Calu3 (cell line): Measurements from ENCODE around the gene DYNLRB1. TPM values are rescaled to one million over a fixed set of nuclear protein-coding genes. Genes with fewer than 3 reads are reported as not detected.

Experiments used
- BruUV-seq: library from RNA; stranded (reverse); fragments of 400-500 nt; replicated peaks from 2 replicates; lab custom pipeline; 2021; lab: Mats Ljungman, UMichigan
- CTCF ChIA-PET: fragments of 300-600 bp; sonication (Branson Sonifier 250); formaldehyde crosslinking; loops from one replicate; lab custom pipeline; 2022; ENCODE audit warnings: antibody characterized with exemption; lab: Charles Lee
- DNase-seq: peaks from one replicate; pipeline ENCODE4 v3.0.0; 2022
- H3K27ac Mint-ChIP-seq: one replicate; pipeline ENCODE4 v1.8.0; 2022; ENCODE audit warnings: mixed read lengths; ENCODE audit not compliant: unreplicated experiment
- H3K27me3 Mint-ChIP-seq: one replicate; pipeline ENCODE4 v1.8.0; 2022; ENCODE audit warnings: mixed read lengths; ENCODE audit not compliant: unreplicated experiment
- H3K36me3 Mint-ChIP-seq: one replicate; pipeline ENCODE4 v1.8.0; 2022; ENCODE audit warnings: mild to moderate bottlenecking, moderate library complexity, mixed read lengths; ENCODE audit not compliant: insufficient read depth, unreplicated experiment
- H3K4me1 Mint-ChIP-seq: one replicate; pipeline ENCODE4 v1.8.0; 2022; ENCODE audit warnings: mild to moderate bottlenecking, low read depth, mixed read lengths; ENCODE audit not compliant: unreplicated experiment
- H3K4me3 Mint-ChIP-seq: one replicate; pipeline ENCODE4 v1.8.0; 2022; ENCODE audit warnings: mild to moderate bottlenecking, low read depth, moderate library complexity, mixed read lengths; ENCODE audit not compliant: unreplicated experiment
- H3K9me3 Mint-ChIP-seq: one replicate; pipeline ENCODE4 v1.8.0; 2022; ENCODE audit warnings: low read depth, mixed read lengths; ENCODE audit not compliant: unreplicated experiment
- intact Hi-C: fragments of 100-400 bp; cut with micrococcal nuclease; formaldehyde crosslinking; loops from one replicate; pipeline ENCODE4 v1.10.0; 2022; ENCODE audit not compliant: unreplicated experiment
- total RNA-seq: library from RNA; stranded (reverse); gene quantifications from 2 replicates; pipeline ENCODE4 v1.2.3, GENCODE V29; 2022
- TF ChIP-seq, protein P1 (sequence below): fragments of 200-600 bp; IDR thresholded peaks from one replicate; pipeline ENCODE4 v1.8.0; 2022; ENCODE audit warnings: antibody characterized with exemption; ENCODE audit not compliant: unreplicated experiment

The DYNLRB1 gene
- total RNA-seq, 1 experiment from 2014 or later = 229 TPM

DNA sequence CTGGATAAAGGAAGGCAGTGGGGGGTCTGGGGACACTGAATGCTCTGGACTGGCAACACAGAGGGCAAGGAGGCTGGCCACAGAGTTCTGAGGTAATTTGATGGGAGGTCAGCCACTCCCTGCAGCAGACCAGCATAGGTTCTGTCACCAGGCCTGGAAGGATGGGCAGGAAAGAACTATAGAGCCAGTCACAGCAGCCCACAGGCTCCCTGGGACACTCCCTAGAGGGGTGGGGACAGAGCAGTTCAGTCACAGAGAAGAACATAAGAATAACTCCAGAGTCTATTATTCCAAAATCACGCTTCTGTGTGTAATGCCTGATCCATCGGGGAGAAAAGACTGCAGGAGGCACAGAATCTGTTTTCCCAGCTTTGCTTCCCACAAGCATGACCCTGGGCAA lies 19.6 kb downstream of the DYNLRB1 start:
- BruUV-seq = no TSS peak
- peaks cover 56% of the 10 kb centered on the region for H3K36me3 Mint-ChIP-seq
- CTCF ChIA-PET = interaction anchor here (0.5 to 0.8 kb wide), 4 partner anchors 32 to 822 kb away, joined by 3 to 5 read pairs (median 4); no protein-coding TSS in a partner anchor
- no peak overlapping the region for H3K27ac Mint-ChIP-seq
- no peaks in the 10 kb centered on the region for H3K9me3 Mint-ChIP-seq
- no peak for DNase-seq
- peaks cover 8% of the 10 kb centered on the region for H3K4me1 Mint-ChIP-seq
- TF ChIP-seq, protein P1, sequence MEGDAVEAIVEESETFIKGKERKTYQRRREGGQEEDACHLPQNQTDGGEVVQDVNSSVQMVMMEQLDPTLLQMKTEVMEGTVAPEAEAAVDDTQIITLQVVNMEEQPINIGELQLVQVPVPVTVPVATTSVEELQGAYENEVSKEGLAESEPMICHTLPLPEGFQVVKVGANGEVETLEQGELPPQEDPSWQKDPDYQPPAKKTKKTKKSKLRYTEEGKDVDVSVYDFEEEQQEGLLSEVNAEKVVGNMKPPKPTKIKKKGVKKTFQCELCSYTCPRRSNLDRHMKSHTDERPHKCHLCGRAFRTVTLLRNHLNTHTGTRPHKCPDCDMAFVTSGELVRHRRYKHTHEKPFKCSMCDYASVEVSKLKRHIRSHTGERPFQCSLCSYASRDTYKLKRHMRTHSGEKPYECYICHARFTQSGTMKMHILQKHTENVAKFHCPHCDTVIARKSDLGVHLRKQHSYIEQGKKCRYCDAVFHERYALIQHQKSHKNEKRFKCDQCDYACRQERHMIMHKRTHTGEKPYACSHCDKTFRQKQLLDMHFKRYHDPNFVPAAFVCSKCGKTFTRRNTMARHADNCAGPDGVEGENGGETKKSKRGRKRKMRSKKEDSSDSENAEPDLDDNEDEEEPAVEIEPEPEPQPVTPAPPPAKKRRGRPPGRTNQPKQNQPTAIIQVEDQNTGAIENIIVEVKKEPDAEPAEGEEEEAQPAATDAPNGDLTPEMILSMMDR = no peak
- no peaks in the 10 kb centered on the region for H3K27me3 Mint-ChIP-seq
- H3K4me3 Mint-ChIP-seq = no peak overlapping the region
- intact Hi-C loops = no loop called here

DNA sequence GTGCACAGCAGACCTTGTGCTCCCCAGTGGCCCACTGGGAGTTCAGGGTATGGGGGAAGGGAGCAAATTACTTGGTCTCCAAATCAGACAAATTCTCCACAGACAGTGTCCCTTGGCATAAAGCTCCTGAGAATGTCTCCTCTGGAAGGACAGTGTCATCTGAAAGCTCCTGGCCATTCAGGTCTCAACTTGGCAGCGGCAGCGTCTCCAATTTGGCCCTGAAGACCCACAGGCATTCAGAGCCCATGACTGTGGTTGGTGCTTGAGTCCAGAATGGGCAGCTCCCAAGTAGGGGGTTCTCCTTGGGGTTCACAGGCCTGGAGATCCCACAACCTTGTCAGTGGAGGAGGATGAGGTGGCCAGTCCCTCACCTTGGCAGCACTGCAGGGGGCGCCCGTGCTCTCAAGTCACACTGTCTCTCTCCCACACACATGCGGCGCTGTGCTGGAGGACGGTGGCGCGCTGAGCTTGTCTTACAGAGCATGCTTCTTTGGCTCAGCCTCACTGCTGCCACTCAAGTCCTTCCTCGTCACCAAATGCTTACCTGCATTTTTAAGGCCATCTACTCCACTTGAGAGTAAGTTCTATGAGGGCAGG lies 20.7 kb downstream of the DYNLRB1 start:
- H3K4me3 Mint-ChIP-seq = no peak overlapping the region
- BruUV-seq = no TSS peak
- no peaks in the 10 kb centered on the region for H3K27me3 Mint-ChIP-seq
- CTCF ChIA-PET = interaction anchor here (0.7 to 0.8 kb wide), 2 partner anchors 33 to 47 kb away, joined by 3 to 4 read pairs; no protein-coding TSS in a partner anchor
- no peak overlapping the region for H3K27ac Mint-ChIP-seq
- no peaks in the 10 kb centered on the region for H3K9me3 Mint-ChIP-seq
- H3K4me1 Mint-ChIP-seq = peaks cover 6% of the 10 kb centered on the region
- intact Hi-C loops = no loop called here
- peaks cover 63% of the 10 kb centered on the region for H3K36me3 Mint-ChIP-seq
- TF ChIP-seq, protein P1 = peak; percentile 39
- DNase-seq = no peak

DNA sequence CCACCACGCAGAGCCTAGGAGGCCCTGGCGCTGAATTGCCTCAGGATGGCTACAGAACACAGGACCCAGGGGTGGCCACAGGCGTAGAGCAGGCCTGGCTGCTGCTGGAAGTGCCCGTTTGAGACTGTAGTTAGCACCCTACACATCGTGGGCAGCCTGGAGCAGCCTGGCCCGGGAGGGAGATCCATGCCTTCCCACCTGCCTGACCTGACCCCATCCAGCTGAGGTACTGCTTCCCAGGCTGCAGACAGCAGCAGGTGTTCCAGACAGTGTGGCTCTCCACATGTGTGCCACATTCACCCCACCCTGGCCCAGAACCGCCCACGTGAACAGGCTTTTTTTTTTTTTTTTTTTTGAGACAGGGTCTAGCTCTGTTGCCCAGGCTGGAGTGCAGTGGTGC lies 21.4 kb downstream of the DYNLRB1 start:
- BruUV-seq = no TSS peak
- intact Hi-C loops = loop anchor here (2.0 kb wide), 1 partner anchor 171 kb away; no protein-coding TSS in a partner anchor
- peaks cover 6% of the 10 kb centered on the region for H3K4me1 Mint-ChIP-seq
- TF ChIP-seq, protein P1 = no peak
- no peaks in the 10 kb centered on the region for H3K27me3 Mint-ChIP-seq
- no peak for DNase-seq
- CTCF ChIA-PET = interaction anchor here (1.3 to 1.4 kb wide), 2 partner anchors 166 to 232 kb away, joined by 4 to 5 read pairs; partner anchors contain the start of gene TP53INP2
- H3K9me3 Mint-ChIP-seq = no peaks in the 10 kb centered on the region
- H3K27ac Mint-ChIP-seq = no peak overlapping the region
- H3K36me3 Mint-ChIP-seq = peaks cover 71% of the 10 kb centered on the region
- H3K4me3 Mint-ChIP-seq = no peak overlapping the region

DNA sequence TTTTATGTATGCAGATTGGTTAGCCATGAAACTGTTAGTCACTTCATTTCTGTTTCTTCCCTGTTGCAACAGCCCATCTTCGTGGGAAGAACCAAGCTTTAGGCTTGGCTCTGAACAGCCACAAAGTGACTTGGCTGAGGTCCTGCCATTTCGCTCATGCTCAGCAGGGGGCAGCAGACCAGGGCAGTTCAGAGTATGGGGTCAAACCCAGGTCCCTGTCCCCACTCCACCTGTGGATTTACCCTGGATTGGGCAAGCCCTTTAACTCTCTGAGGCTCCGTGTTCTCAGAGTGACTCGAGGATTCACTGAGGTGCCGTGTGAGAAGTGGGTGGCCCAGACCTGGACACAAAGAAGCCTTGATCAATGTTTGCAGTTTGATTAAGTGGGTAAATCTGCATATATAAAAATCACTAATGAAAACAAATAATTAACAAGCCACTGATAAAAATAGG lies 22.5 kb downstream of the DYNLRB1 start:
- intact Hi-C loops = loop anchor here (2.0 kb wide), 1 partner anchor 170 kb away; no protein-coding TSS in a partner anchor
- H3K9me3 Mint-ChIP-seq = no peaks in the 10 kb centered on the region
- CTCF ChIA-PET = interaction anchor here (0.6 to 1.4 kb wide), 8 partner anchors 15 to 1026 kb away, joined by 3 to 5 read pairs (median 4); partner anchors contain the start of genes DYNLRB1 and TP53INP2
- peak; percentile 74 for DNase-seq
- BruUV-seq = no TSS peak
- H3K27ac Mint-ChIP-seq = peak overlapping the region; percentile 27
- no peak overlapping the region for H3K4me3 Mint-ChIP-seq
- no peaks in the 10 kb centered on the region for H3K27me3 Mint-ChIP-seq
- H3K36me3 Mint-ChIP-seq = peaks cover 73% of the 10 kb centered on the region
- peaks cover 6% of the 10 kb centered on the region for H3K4me1 Mint-ChIP-seq
- TF ChIP-seq, protein P1 = peak; percentile 92
